ENCODE data around the gene ZSCAN21. TPM values are rescaled to one million over a fixed set of nuclear protein-coding genes. Genes with fewer than 3 reads are reported as not detected.

Gene ZSCAN21
- polyA plus RNA-seq, 1 donor: 13.6 TPM

DNA sequence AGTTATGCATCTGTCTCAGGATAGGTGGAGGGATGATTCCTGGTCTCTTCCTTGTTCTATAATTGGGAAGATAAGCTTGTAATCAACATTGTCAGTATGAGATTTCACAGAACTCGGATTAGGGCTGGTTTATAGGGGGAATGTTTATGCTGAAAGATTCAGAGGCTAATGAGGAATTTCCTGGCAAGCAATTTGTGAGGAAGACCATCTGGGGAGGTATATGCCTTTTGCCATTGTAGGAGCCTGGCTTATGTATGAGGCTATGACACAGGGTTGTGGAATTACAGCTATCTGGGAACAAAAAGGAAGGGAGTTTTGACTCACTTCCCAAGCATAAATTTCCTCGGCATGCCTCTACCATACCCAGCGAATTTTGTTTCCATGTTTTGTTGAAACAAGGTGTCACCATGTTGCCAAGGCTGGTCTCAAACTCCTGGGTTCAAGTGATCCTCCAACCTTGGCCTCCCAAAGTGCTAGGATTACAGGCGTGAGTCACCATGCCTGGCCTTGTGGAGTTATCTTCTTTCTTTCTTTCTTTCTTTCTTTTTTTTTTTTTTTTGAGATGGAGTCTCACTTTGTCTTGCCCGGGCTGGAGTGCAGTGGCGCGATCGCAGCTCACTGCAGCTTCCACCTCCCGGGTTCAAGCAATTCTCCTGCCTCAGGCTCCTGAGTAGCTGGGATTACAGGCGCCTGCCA is 37.6 kb downstream of the ZSCAN21 start:
- no CpG with 5 or more reads among the region's 10 CpGs for WGBS (ENCODE audit: insufficient coverage, low lambda C conversion rate)
- H3K36me3 ChIP-seq (ENCODE audit: control insufficient read depth, insufficient read depth, low read length): peaks cover 19% of the 10 kb centered on the region
- peaks cover 18% of the 10 kb centered on the region for H3K4me1 ChIP-seq (ENCODE audit: control insufficient read depth, insufficient read depth, low read length)
- peak in 1 of 2 donors; percentile 26 for DNase-seq
- no peak overlapping the region for H3K4me3 ChIP-seq (ENCODE audit: low read length)
- H3K27me3 ChIP-seq (ENCODE audit: control insufficient read depth, insufficient read depth, low read length): no peaks in the 10 kb centered on the region
- no peak overlapping the region for H3K27ac ChIP-seq (ENCODE audit: low read length)
- no peaks in the 10 kb centered on the region for H3K9me3 ChIP-seq (ENCODE audit: control insufficient read depth, low read depth, low read length)

DNA sequence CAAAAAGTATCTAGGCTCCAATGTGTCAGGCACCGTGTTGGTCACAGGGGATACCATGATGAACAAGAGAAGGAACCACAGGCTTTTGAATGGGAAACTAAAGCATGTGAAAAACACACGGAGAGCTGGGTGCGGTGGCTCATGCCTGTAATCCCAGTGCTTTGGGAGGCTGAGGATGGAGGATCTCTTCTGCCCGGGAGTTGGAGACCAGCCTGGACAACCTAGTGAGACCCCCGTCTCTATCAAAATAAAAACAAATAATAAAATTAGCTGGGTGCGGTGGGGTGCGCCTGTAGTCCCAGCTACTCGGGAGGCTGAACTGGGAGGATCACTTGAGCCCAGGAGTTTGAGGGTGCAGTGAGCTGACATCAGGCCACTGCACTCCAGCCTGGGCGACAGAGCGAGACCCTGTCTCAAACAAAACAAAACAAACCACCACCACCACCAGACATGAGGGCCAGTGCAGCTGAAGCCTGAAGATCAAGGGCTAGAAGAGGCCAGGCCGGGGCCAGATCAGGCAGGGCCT is 38.6 kb downstream of the ZSCAN21 start:
- Histone ChIP-seq H3K4me3 (ENCODE audit: low read length) (peak overlapping the region; percentile 98), H3K27ac (ENCODE audit: low read length) (peak overlapping the region; percentile 68), H3K9me3 (ENCODE audit: control insufficient read depth, low read depth, low read length) (no peaks in the 10 kb centered on the region), H3K36me3 (ENCODE audit: control insufficient read depth, insufficient read depth, low read length) (peaks cover 29% of the 10 kb centered on the region), H3K4me1 (ENCODE audit: control insufficient read depth, insufficient read depth, low read length) (peaks cover 15% of the 10 kb centered on the region), H3K27me3 (ENCODE audit: control insufficient read depth, insufficient read depth, low read length) (no peaks in the 10 kb centered on the region)
- WGBS (ENCODE audit: insufficient coverage, low lambda C conversion rate): no CpG with 5 or more reads among the region's 11 CpGs
- no peak for DNase-seq

DNA sequence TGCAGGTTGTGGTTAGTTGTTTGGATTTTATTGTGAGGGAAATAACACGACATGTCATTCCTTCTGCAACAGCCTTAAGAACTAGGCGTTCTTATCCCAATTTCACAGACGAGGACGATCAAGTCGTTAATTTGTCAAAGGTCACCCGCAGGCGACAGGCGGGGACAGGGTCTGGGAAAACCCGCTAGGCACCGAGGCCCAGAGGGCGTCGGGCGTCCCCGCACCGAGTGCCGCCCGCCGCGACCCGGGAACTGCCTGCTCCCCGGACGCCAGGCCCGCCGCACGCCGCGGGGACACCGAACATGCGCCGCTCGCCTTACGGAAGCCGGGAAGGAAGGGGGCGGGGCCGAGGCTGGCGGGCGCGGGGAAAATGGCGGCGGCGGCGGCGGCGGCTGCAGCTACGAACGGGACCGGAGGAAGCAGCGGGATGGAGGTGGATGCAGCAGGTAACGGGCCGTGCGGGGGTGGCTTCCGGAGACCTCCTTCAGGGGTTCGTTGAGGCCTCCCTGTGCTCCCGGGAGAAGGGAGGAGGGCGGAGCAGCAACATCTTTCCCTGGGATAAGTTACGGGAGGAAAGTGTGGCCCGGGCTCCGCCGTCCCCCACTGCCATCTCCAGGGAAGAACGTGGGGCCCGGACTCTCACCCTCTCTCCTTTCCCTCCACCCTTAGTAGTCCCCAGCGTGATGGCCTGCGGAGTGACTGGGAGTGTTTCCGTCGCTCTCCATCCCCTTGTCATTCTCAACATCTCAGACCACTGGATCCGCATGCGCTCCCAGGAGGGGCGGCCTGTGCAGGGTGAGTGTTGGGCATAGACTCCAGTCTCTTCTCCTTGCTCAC is 39.3 kb downstream of the ZSCAN21 start, which contains the start of gene COPS6:
COPS6 (plus strand) TSS at position 349 of the 837 bp plus-strand sequence; CDS start at position 371, 22 bp downstream.
- peak; percentile 57 to 87 for DNase-seq
- Histone ChIP-seq H3K4me3 (ENCODE audit: low read length) (peak within 1 kb of the TSS; percentile 98), H3K4me1 (ENCODE audit: control insufficient read depth, insufficient read depth, low read length) (peaks cover 15% of the 10 kb centered on the region), H3K36me3 (ENCODE audit: control insufficient read depth, insufficient read depth, low read length) (peaks cover 36% of the 10 kb centered on the region), H3K27ac (ENCODE audit: low read length) (peak within 1 kb of the TSS; percentile 68), H3K27me3 (ENCODE audit: control insufficient read depth, insufficient read depth, low read length) (no peaks in the 10 kb centered on the region), H3K9me3 (ENCODE audit: control insufficient read depth, low read depth, low read length) (no peaks in the 10 kb centered on the region)
- no CpG with 5 or more reads among the region's 68 CpGs for WGBS (ENCODE audit: insufficient coverage, low lambda C conversion rate)

DNA sequence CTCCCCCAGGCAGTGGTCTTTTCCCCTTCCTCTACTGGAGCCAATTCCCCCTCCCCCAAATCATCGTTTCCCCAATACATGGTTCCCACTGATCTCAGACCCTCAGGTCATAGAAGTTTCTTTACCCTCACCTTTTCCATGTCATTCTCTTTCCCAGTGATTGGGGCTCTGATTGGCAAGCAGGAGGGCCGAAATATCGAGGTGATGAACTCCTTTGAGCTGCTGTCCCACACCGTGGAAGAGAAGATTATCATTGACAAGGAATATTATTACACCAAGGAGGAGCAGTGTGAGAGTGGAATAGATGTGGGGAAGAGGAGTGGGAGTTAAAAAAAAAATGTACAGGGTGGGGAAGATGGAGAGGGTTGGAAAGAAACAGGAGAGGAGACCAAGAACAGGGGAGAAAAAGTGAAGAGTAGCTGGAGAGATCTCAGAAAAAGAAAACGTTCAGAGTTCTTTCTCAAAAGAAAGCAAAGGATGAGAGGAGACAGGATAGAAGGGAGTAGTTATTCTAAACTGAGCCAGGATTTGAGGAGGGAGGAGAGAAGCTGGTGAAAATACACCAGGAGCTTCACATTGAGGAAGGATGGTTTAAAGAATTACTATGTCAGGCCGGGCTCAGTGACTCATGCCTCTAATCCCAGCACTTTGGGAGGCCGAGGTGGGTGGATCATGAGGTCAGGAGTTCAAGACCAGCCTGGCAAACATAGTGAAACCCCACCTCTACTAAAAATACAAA is 40.1 kb downstream of the ZSCAN21 start:
- peaks cover 44% of the 10 kb centered on the region for H3K36me3 ChIP-seq (ENCODE audit: control insufficient read depth, insufficient read depth, low read length)
- DNase-seq: no peak
- no peak overlapping the region for H3K27ac ChIP-seq (ENCODE audit: low read length)
- peak overlapping the region; percentile 98 for H3K4me3 ChIP-seq (ENCODE audit: low read length)
- H3K27me3 ChIP-seq (ENCODE audit: control insufficient read depth, insufficient read depth, low read length): no peaks in the 10 kb centered on the region
- WGBS (ENCODE audit: insufficient coverage, low lambda C conversion rate): 40% methylated on average over 2 of the region's 7 CpGs
- H3K4me1 ChIP-seq (ENCODE audit: control insufficient read depth, insufficient read depth, low read length): peaks cover 15% of the 10 kb centered on the region
- no peaks in the 10 kb centered on the region for H3K9me3 ChIP-seq (ENCODE audit: control insufficient read depth, low read depth, low read length)

DNA sequence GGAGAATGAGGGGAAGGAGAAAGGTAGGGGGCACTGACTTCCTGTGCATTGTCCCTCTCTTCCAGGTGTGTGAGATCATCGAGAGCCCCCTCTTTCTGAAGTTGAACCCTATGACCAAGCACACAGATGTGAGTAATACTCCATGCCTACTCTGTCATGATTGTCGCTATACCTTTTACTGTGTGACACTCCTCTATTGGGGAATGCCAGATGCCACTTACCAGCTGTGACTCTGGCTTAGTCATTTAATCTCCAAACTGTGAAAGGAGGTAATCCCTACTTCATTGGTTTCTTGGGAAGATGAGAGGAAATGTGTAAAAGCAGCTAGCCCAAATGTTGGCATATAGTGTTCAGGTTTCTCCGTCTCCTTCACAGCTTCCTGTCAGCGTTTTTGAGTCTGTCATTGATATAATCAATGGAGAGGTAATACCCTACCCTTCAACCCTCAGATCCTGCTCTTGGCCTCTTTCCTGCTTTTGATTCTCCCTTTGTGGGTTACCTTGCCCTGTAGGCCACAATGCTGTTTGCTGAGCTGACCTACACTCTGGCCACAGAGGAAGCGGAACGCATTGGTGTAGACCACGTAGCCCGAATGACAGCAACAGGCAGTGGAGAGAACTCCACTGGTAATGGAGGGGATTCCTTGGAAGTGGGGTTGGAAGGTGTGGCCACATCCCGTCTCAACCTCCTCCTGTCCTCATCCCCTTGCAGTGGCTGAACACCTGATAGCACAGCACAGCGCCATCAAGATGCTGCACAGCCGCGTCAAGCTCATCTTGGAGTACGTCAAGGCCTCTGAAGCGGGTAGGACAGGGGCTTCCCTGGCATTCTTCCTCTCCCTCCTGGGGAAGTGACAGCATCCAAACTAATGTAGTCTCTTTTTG is 41.2 kb downstream of the ZSCAN21 start:
- peaks cover 55% of the 10 kb centered on the region for H3K36me3 ChIP-seq (ENCODE audit: control insufficient read depth, insufficient read depth, low read length)
- no peak for DNase-seq
- H3K9me3 ChIP-seq (ENCODE audit: control insufficient read depth, low read depth, low read length): no peaks in the 10 kb centered on the region
- no peak overlapping the region for H3K27ac ChIP-seq (ENCODE audit: low read length)
- no peaks in the 10 kb centered on the region for H3K27me3 ChIP-seq (ENCODE audit: control insufficient read depth, insufficient read depth, low read length)
- peaks cover 15% of the 10 kb centered on the region for H3K4me1 ChIP-seq (ENCODE audit: control insufficient read depth, insufficient read depth, low read length)
- H3K4me3 ChIP-seq (ENCODE audit: low read length): no peak overlapping the region
- no CpG with 5 or more reads among the region's 14 CpGs for WGBS (ENCODE audit: insufficient coverage, low lambda C conversion rate)

DNA sequence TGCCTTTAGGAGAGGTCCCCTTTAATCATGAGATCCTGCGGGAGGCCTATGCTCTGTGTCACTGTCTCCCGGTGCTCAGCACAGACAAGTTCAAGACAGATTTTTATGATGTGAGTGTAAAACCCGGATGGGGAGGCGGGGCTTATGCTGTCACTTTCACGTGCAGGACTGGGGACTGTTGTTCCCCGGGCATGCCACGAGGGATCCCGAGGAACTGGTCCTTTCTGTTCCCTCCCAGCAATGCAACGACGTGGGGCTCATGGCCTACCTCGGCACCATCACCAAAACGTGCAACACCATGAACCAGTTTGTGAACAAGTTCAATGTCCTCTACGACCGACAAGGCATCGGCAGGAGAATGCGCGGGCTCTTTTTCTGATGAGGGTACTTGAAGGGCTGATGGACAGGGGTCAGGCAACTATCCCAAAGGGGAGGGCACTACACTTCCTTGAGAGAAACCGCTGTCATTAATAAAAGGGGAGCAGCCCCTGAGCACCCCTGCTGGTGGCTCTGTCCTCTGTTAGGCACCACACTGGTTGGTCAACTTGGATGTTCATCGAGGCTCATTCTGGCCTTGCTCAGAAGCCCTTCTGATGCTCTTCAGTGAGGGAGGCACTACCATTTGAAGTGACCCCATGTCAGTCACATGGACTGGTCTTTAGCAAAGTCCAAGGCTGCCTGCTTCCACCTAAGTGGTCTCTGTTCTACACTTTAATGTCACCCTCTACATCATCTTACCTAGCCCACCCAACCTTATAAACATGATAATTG is 42.0 kb downstream of the ZSCAN21 start:
- Histone ChIP-seq H3K36me3 (ENCODE audit: control insufficient read depth, insufficient read depth, low read length) (peaks cover 63% of the 10 kb centered on the region), H3K27me3 (ENCODE audit: control insufficient read depth, insufficient read depth, low read length) (no peaks in the 10 kb centered on the region), H3K9me3 (ENCODE audit: control insufficient read depth, low read depth, low read length) (no peaks in the 10 kb centered on the region), H3K27ac (ENCODE audit: low read length) (no peak overlapping the region), H3K4me3 (ENCODE audit: low read length) (no peak overlapping the region), H3K4me1 (ENCODE audit: control insufficient read depth, insufficient read depth, low read length) (peaks cover 15% of the 10 kb centered on the region)
- no CpG with 5 or more reads among the region's 19 CpGs for WGBS (ENCODE audit: insufficient coverage, low lambda C conversion rate)
- no peak for DNase-seq

DNA sequence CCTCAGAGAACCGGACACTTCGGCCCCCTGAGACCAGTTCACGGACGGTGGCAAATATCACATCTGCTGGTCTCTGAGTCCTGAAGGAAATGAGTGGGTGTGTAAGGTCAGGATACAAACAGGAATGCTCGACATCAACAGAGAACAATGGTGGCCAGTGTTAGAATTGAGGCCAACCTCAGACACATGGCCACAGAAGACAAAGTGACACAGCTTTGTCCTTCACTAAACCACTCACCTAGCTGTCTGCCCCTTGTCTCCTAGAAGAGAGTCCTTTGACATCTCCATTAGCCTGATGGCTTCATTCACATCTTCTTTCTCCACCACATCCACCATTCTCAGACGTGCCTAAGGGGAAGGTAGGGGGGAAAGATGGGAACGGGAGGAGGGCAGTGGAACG is 43.5 kb downstream of the ZSCAN21 start:
- peaks cover 13% of the 10 kb centered on the region for H3K4me1 ChIP-seq (ENCODE audit: control insufficient read depth, insufficient read depth, low read length)
- no peak overlapping the region for H3K4me3 ChIP-seq (ENCODE audit: low read length)
- no peaks in the 10 kb centered on the region for H3K9me3 ChIP-seq (ENCODE audit: control insufficient read depth, low read depth, low read length)
- H3K36me3 ChIP-seq (ENCODE audit: control insufficient read depth, insufficient read depth, low read length): peaks cover 77% of the 10 kb centered on the region
- DNase-seq: no peak
- WGBS (ENCODE audit: insufficient coverage, low lambda C conversion rate): no CpG with 5 or more reads among the region's 8 CpGs
- no peak overlapping the region for H3K27ac ChIP-seq (ENCODE audit: low read length)
- no peaks in the 10 kb centered on the region for H3K27me3 ChIP-seq (ENCODE audit: control insufficient read depth, insufficient read depth, low read length)

DNA sequence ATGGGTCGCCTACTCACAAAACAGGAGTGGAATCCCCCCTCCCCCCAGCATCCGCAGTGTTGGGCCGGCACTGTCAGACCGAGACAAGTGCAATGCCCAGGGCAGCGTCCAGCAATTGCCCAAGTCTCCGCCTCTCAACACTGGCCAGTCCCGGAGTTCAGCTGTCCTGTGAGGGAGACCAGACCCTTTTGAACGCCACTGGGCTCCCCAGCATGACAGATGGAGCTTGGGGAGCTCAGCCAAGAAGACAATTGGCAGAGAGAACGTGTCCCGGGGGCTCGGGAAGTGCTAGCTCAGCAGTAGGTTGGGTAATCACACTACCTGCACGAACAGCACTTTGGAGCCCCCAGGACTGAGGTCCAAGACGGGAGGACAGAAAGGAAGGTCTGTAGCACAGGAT is 43.9 kb downstream of the ZSCAN21 start:
- Histone ChIP-seq H3K36me3 (ENCODE audit: control insufficient read depth, insufficient read depth, low read length) (peaks cover 82% of the 10 kb centered on the region), H3K27ac (ENCODE audit: low read length) (no peak overlapping the region), H3K4me1 (ENCODE audit: control insufficient read depth, insufficient read depth, low read length) (peaks cover 9% of the 10 kb centered on the region), H3K9me3 (ENCODE audit: control insufficient read depth, low read depth, low read length) (no peaks in the 10 kb centered on the region), H3K27me3 (ENCODE audit: control insufficient read depth, insufficient read depth, low read length) (no peaks in the 10 kb centered on the region), H3K4me3 (ENCODE audit: low read length) (no peak overlapping the region)
- no CpG with 5 or more reads among the region's 13 CpGs for WGBS (ENCODE audit: insufficient coverage, low lambda C conversion rate)
- DNase-seq: no peak

DNA sequence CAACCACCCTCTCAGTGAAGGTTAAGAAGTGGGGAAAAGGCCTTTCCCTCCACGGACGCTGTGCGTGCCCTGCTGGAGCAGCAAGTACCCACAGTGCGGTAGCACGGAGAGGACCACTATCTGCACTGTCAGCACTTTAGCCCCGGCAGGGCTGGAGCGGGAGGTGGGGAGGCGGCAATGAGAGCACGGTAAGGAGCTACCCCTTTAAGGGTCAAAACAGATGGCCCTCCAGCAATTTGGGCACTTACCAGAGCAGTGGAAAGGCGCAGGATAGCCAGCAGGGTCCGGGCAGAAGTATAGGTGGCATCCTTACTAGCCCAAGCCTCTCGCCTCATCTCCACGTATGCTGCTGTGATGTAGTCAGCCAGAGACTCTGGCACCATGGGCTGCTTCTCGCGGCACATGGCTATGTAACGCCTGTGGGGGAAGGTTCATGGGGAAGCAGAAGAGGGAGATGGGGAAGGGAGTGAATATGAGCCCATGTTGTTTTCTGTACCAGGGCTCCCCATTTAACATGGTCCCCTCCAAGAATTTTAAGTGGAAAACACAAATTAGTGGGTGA is 44.4 kb downstream of the ZSCAN21 start:
- no peak for DNase-seq
- Histone ChIP-seq H3K9me3 (ENCODE audit: control insufficient read depth, low read depth, low read length) (no peaks in the 10 kb centered on the region), H3K36me3 (ENCODE audit: control insufficient read depth, insufficient read depth, low read length) (peaks cover 87% of the 10 kb centered on the region), H3K27ac (ENCODE audit: low read length) (no peak overlapping the region), H3K27me3 (ENCODE audit: control insufficient read depth, insufficient read depth, low read length) (no peaks in the 10 kb centered on the region), H3K4me3 (ENCODE audit: low read length) (no peak overlapping the region), H3K4me1 (ENCODE audit: control insufficient read depth, insufficient read depth, low read length) (peaks cover 10% of the 10 kb centered on the region)
- WGBS (ENCODE audit: insufficient coverage, low lambda C conversion rate): no CpG with 5 or more reads among the region's 16 CpGs
